Measurements from ENCODE around the gene TTC13.

- TF ChIP-seq EZH2 (IDR thresholded peaks at IDR 0.05) (no peak), POLR2AphosphoS5 (IDR thresholded peaks at IDR 0.05; ENCODE audit: borderline replicate concordance, low read depth, low read length) (no peak), FOXP2 (optimal IDR thresholded peaks at IDR 0.05; ENCODE audit: control extremely low read depth, extremely low read length, insufficient read depth) (no peak)
Measured at GRCh38 chr1:230866171-230867070, 112.2 kb downstream of the TTC13 start.

Measured in SK-N-MC (cell line).